Spleen (tissue), 11 donors: Measurements from ENCODE around the gene MEF2C. TPM values are rescaled to one million over a fixed set of nuclear protein-coding genes. Genes with fewer than 3 reads are reported as not detected.

Source experiments
- DNase-seq: peaks from one replicate; pipeline ENCODE4 v3.0.0-alpha.2; 2020
- H3K27ac ChIP-seq, 8 donors: fragments of 200-600 bp; sonication (generic) in 7 of 8; 1 replicate in 4 of 8; 2 replicates in 4 of 8; pipeline versions ENCODE4 v1.5.0 to v1.8.0; 2016 to 2021; ENCODE audit warnings: inconsistent platforms in 4 of 8, mild to moderate bottlenecking in 4 of 8, moderate library complexity in 1 of 8
- H3K27me3 ChIP-seq, 7 donors: fragments of 200-600 bp; sonication (generic) in 6 of 7; replicated peaks in 1 of 7; 1 replicate in 4 of 7; 2 replicates in 3 of 7; pipeline versions ENCODE4 v1.5.0 to v1.8.0; 2016 to 2021; ENCODE audit warnings: inconsistent platforms in 3 of 7, mild to moderate bottlenecking in 1 of 7
- H3K36me3 ChIP-seq, 6 donors: fragments of 200-600 bp; sonication (generic) in 5 of 6; 1 replicate in 4 of 6; 2 replicates in 2 of 6; pipeline versions ENCODE4 v1.5.0 to v1.8.0; 2016 to 2021; ENCODE audit warnings: inconsistent platforms in 2 of 6
- H3K4me1 ChIP-seq, 6 donors: fragments of 200-600 bp; sonication (generic) in 5 of 6; 1 replicate in 3 of 6; 2 replicates in 3 of 6; pipeline versions ENCODE4 v1.5.0 to v1.8.0; 2016 to 2021; ENCODE audit warnings: inconsistent platforms in 3 of 6
- H3K4me3 ChIP-seq, 8 donors: fragments of 200-600 bp; sonication (generic) in 7 of 8; 1 replicate in 4 of 8; 2 replicates in 4 of 8; pipeline versions ENCODE4 v1.5.0 to v1.8.0; 2016 to 2021; ENCODE audit warnings: inconsistent platforms in 4 of 8, mild to moderate bottlenecking in 4 of 8, moderate library complexity in 2 of 8
- H3K9me3 ChIP-seq, 8 donors: fragments of 200-600 bp; sonication (generic) in 7 of 8; 1 replicate in 4 of 8; 2 replicates in 4 of 8; pipeline versions ENCODE4 v1.5.0 to v1.8.0; 2016 to 2021; ENCODE audit warnings: inconsistent platforms in 4 of 8
- CTCF ChIP-seq, 11 experiments: fragments of 200-600 bp in 7 of 11; fragments of 450-650 bp in 4 of 11; sonication (generic) in 4 of 11; IDR thresholded peaks in 8 of 11; conservative IDR thresholded peaks in 3 of 11; 1 replicate in 7 of 11; 2 replicates in 4 of 11; pipeline versions ENCODE4 v1.4.0 to v1.8.0; 2016 to 2021; ENCODE audit warnings: antibody characterized with exemption in 11 of 11, inconsistent platforms in 4 of 11, mild to moderate bottlenecking in 1 of 11
- POLR2A ChIP-seq, 3 donors: fragments of 450-650 bp; IDR thresholded peaks; one replicate each; pipeline ENCODE4 v1.5.1; 2017; ENCODE audit warnings: antibody characterized with exemption in 3 of 3, mild to moderate bottlenecking in 1 of 3
- POLR2AphosphoS5 ChIP-seq, 3 donors: sonication (generic); formaldehyde crosslinking; IDR thresholded peaks; one replicate each; pipeline ENCODE4 v1.5.1; 2017; ENCODE audit warnings: antibody characterized with exemption in 3 of 3
- WGBS, 5 donors: extraction: QIAGEN DNeasy Blood & Tissue Kit in 3 of 5; methylation state at CpG; one replicate each; pipeline versions ENCODE4 v1.1.5 to v1.1.7; 2013 to 2018; 5-methylcytosine and 5-hydroxymethylcytosine counted together
- intact Hi-C: fragments of 100-400 bp; cut with DNase I; formaldehyde crosslinking; loops from one replicate; pipeline ENCODE4 v1.15.0; 2023; ENCODE audit warnings: low total_unique reads
- polyA plus RNA-seq, 3 donors: library from polyadenylated mRNA; stranded (reverse); fragments of 200-250 nt; gene quantifications; one replicate each; pipeline ENCODE4 v1.2.1, GENCODE V29; 2013
- total RNA-seq, 7 donors: library from RNA; depleted of rRNA in 3 of 7; stranded (reverse); fragments of >200 nt in 3 of 7; fragmentation: NEBNext Ultra II Directional in 4 of 7; extraction: Animal tissue kit (Norgen Biotek cat#: 25700) in 4 of 7; gene quantifications; one replicate each; pipeline versions ENCODE4 v1.1.0 to v1.2.1, GENCODE V29; 2016 to 2021
- donor health status: healthy with polysubstance abuse.
- donor health status: DM: no; HTN: no; CAD: no; lungs with moderate emphysema.
- donor health status: DM: no; HTN: no; CAD: no.
- donor health status: Bipolar disorder and iron deficiency.
- donor health status: healthy.
- donor health status: DM: no; HTN: no; CAD: no.
- donor health status: DM: yes; HTN: yes; CAD: no.

Gene MEF2C
- total and polyA plus RNA-seq, 10 donors = 19.3 to 153 (median 120) TPM

DNA sequence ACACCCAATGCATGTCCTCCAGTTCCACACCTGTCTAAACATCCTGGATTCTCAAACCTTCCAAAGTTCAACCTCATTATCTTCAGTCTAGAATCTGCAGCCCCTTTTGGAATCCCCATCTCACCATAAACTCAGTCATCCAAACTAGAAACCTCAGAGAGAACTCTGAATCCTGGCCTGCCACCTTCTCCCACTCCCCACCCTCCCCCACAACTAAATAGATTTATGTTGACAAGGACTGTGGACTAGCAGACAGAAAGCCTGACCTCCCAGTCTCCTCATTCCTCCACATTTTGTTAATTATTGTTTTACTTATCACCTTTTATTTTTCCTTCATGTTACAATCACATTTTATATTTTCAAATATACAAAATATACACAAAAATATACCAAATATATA is 76.6 kb downstream of the MEF2C start:
- TF ChIP-seq POLR2A (IDR thresholded peaks at IDR 0.05) = no peak
- TF ChIP-seq CTCF (IDR thresholded peaks at IDR 0.05 in 8 of 11, conservative IDR thresholded peaks at IDR 0.05 in 3 of 11) = no peak
- no peak for TF ChIP-seq POLR2AphosphoS5 (IDR thresholded peaks at IDR 0.05)
- Histone ChIP-seq H3K36me3 (peaks cover 0 to 35% (median 20%) of the 10 kb centered on the region in 6 donors), H3K27ac (peak overlapping the region in 1 of 8 donors; percentile 32), H3K9me3 (no peaks in the 10 kb centered on the region), H3K4me1 (peaks cover 0 to 15% (median 5%) of the 10 kb centered on the region in 6 donors), H3K4me3 (no peak overlapping the region), H3K27me3 (no peaks in the 10 kb centered on the region)
- DNase-seq = no peak
- intact Hi-C loops = no loop called here

- Histone ChIP-seq H3K27ac (peak overlapping the region in 3 of 8 donors; percentile 7 to 37 (median 32)), H3K36me3 (peaks cover 0 to 44% (median 22%) of the 10 kb centered on the region in 6 donors), H3K9me3 (no peaks in the 10 kb centered on the region), H3K27me3 (no peaks in the 10 kb centered on the region), H3K4me1 (peaks cover 0 to 12% (median 4%) of the 10 kb centered on the region in 6 donors), H3K4me3 (no peak overlapping the region)
- intact Hi-C loops = no loop called here
- no peak for DNase-seq
- 47 to 58% (median 56%) methylated on average over 3 of the region's 3 CpGs for WGBS, 5 donors
- TF ChIP-seq CTCF (IDR thresholded peaks at IDR 0.05 in 8 of 11, conservative IDR thresholded peaks at IDR 0.05 in 3 of 11) (no peak), POLR2A (IDR thresholded peaks at IDR 0.05) (no peak), POLR2AphosphoS5 (IDR thresholded peaks at IDR 0.05) (no peak)
Observed at GRCh38 chr5:88805151-88805784, 77.7 kb downstream of the MEF2C start.

- intact Hi-C loops = no loop called here
- WGBS, 5 donors = 94 to 99% (median 96%) methylated on average over 11 of the region's 11 CpGs
- TF ChIP-seq CTCF (IDR thresholded peaks at IDR 0.05 in 8 of 11, conservative IDR thresholded peaks at IDR 0.05 in 3 of 11) (no peak), POLR2AphosphoS5 (IDR thresholded peaks at IDR 0.05) (peak in 1 of 3 donors; percentile 25), POLR2A (IDR thresholded peaks at IDR 0.05) (no peak)
Observed at GRCh38 chr5:88804444-88804843, 78.5 kb downstream of the MEF2C start.

DNA sequence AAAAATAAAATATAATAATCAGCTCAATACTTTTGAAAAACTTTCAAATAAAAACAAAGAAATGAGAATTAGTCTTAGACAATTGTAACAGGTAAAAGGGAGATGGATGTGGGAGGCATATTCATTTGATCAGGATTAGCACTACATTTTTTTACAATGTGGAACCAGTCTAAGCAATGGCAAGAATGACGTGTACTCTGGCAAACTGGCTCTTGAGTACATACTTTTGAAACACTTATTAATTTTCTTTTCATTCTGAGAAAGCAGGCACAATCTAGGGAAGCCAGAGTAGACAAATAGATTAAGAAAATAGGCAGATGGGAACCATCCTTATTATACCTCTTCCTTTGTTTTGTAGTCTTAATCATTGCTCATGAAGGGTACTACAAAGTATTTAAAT is 79.7 kb downstream of the MEF2C start:
- Histone ChIP-seq H3K4me1 (peaks cover 0 to 12% (median 4%) of the 10 kb centered on the region in 6 donors), H3K4me3 (no peak overlapping the region), H3K36me3 (peaks cover 0 to 61% (median 31%) of the 10 kb centered on the region in 6 donors), H3K27me3 (no peaks in the 10 kb centered on the region), H3K27ac (no peak overlapping the region), H3K9me3 (no peaks in the 10 kb centered on the region)
- intact Hi-C loops = no loop called here
- TF ChIP-seq POLR2AphosphoS5 (IDR thresholded peaks at IDR 0.05) = no peak
- no peak for TF ChIP-seq POLR2A (IDR thresholded peaks at IDR 0.05)
- TF ChIP-seq CTCF (IDR thresholded peaks at IDR 0.05 in 8 of 11, conservative IDR thresholded peaks at IDR 0.05 in 3 of 11) = no peak
- no peak for DNase-seq
- WGBS, 5 donors = 90 to 100% (median 93%) methylated on average over 1 of the region's 1 CpG

More at GRCh38 chr5:88804444-88804843, 78.5 kb downstream of the MEF2C start:
- Histone ChIP-seq H3K4me3 (no peak overlapping the region), H3K4me1 (peaks cover 0 to 12% (median 4%) of the 10 kb centered on the region in 6 donors), H3K27me3 (no peaks in the 10 kb centered on the region), H3K36me3 (peaks cover 0 to 50% (median 24%) of the 10 kb centered on the region in 6 donors), H3K9me3 (no peaks in the 10 kb centered on the region), H3K27ac (no peak overlapping the region)
- peak; percentile 59 for DNase-seq
